NOMO-1 treated with dmso at 0.1 percent for 144 hours (cell line): ENCODE data around the gene CALD1.

Experiments
- DNase-seq: peaks from one replicate; lab custom pipeline; 2025; ENCODE audit not compliant: unreplicated experiment; lab: John Stamatoyannopoulos, UW

Gene CALD1

GRCh38 chr7:134891696-134892678 is 112.6 kb downstream of the CALD1 start:
- DNase-seq = no peak

GRCh38 chr7:134892963-134893362 is 113.5 kb downstream of the CALD1 start:
- DNase-seq = no peak

- no peak for DNase-seq
These were observed 114.5 kb downstream of the CALD1 start for GRCh38 chr7:134893920-134894319.

- no peak for DNase-seq
These were observed 115.5 kb downstream of the CALD1 start for GRCh38 chr7:134894928-134895327.

GRCh38 chr7:134896073-134896472 is 116.6 kb downstream of the CALD1 start:
- DNase-seq = no peak

- no peak for DNase-seq
These were observed 118.5 kb downstream of the CALD1 start for GRCh38 chr7:134897936-134898335.

- no peak for DNase-seq
These were observed 120.3 kb downstream of the CALD1 start for GRCh38 chr7:134899729-134900128.

GRCh38 chr7:134900166-134900982 is 120.9 kb downstream of the CALD1 start:
- no peak for DNase-seq

GRCh38 chr7:134901389-134902020 is 122.1 kb downstream of the CALD1 start:
- no peak for DNase-seq

- DNase-seq = no peak
These were observed 122.6 kb downstream of the CALD1 start for GRCh38 chr7:134902058-134902457.

- no peak for DNase-seq
These were observed 123.8 kb downstream of the CALD1 start for GRCh38 chr7:134903073-134903790.

- DNase-seq = no peak
These were observed 125.9 kb downstream of the CALD1 start for GRCh38 chr7:134905375-134905774.

GRCh38 chr7:134907000-134907399 is 127.6 kb downstream of the CALD1 start:
- no peak for DNase-seq

GRCh38 chr7:134907639-134908038 is 128.2 kb downstream of the CALD1 start:
- no peak for DNase-seq

GRCh38 chr7:134908289-134908688 is 128.9 kb downstream of the CALD1 start:
- no peak for DNase-seq

- no peak for DNase-seq
These were observed 130.9 kb downstream of the CALD1 start for GRCh38 chr7:134910214-134910890.

GRCh38 chr7:134910968-134911367 is 131.5 kb downstream of the CALD1 start:
- no peak for DNase-seq

GRCh38 chr7:134916171-134916883 is 136.9 kb downstream of the CALD1 start:
- DNase-seq = no peak

GRCh38 chr7:134919240-134919641 is 139.8 kb downstream of the CALD1 start:
- no peak for DNase-seq
